GM21619 (cell line): ENCODE measurements around the gene RPL22.
A peak's percentile ranks its signal among the peaks of the same experiment; 100 is the strongest.

ENCODE experiments used
- ATAC-seq: cut with Tn5 transposase; IDR thresholded peaks from one replicate; pipeline ENCODE4 v1.9.1; 2021; ENCODE audit not compliant: unreplicated experiment

Gene RPL22

GRCh38 chr1:6199298-6200187 is at the start of gene RPL22:
RPL22 (minus strand) TSS chr1:6199595; CDS start chr1:6199573, 22 bp downstream.
- peak; percentile 93 for ATAC-seq

DNA sequence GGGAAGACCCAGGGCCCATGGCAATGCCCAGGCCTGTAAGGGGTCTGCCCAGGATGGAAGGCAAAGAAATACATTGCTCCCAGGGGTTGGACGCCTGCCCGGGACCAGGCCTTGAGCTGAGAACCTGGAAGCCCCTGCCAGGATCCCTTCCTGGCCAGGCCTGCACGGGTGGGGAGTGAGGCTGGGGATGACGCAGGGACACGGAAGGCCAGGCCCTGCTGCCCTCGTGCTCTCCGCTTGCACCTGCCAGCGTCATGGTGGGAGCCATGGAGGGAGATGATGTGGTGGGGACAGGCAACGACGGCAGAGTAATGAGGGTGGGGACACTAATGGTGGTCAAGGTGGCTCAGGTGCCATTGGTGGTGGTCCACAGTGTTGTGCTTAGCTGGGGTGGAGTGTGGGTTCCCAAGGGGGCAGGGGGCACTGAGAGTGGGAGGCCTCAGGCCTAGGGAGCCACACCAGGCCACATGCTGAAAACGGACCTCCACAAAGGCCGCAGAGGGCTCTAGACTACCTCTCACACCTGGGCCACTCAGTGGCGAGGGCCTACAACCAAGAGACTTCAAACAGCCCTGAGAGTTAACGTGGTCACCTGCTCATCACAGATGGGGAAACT is 48.9 kb upstream of the RPL22 start:
- no peak for ATAC-seq

GRCh38 chr1:6247651-6248050 is 48.3 kb upstream of the RPL22 start:
- ATAC-seq = no peak

GRCh38 chr1:6246497-6247467 is 47.4 kb upstream of the RPL22 start:
- ATAC-seq = no peak

GRCh38 chr1:6245869-6246496 is 46.6 kb upstream of the RPL22 start:
- no peak for ATAC-seq

DNA sequence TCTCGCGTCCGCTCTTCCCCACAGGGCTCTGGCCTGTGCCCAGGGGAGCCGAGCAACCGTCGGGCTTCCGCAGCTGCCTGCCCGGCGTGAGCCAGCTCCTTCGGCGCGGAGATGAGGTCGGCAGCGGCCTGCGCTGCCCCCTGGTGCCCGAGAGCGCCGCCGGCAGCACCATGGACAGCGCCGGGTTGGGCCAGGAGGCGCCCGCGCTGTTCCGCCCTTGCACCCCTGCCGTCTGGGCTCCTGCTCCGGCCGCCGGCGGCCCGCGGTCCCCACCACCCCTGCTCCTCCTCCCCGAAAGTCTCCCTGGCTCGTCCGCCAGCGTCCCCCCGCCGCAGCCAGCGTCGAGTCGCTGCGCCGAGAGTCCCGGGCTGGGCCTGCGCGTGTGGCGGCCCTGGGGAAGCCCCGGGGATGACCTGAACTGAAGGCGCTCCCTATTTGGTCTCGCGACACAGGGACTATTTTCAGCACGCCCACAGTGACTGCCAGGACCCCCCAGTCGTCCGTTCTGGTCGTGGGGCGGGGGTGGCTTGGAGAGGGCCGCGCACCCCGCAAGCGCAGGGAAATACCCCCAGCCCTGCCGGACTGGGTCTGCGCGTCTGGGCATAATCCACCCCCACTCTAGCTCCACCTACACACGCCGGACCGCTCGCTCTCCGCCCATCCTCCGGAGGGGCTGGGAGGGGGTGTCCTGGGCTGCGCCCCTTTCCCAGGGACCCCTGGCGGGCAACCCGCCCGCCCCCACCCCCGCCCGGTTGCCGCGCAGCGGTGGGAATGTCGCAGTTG is 45.9 kb upstream of the RPL22 start:
- ATAC-seq = peak; percentile 51

- ATAC-seq = no peak
Observed at GRCh38 chr1:6244401-6245049, 45.1 kb upstream of the RPL22 start.

GRCh38 chr1:6243993-6244392 is 44.6 kb upstream of the RPL22 start, which contains the start of gene HES3:
HES3 (plus strand) TSS chr1:6244179; CDS start chr1:6244366, 187 bp downstream.
- no peak for ATAC-seq

DNA sequence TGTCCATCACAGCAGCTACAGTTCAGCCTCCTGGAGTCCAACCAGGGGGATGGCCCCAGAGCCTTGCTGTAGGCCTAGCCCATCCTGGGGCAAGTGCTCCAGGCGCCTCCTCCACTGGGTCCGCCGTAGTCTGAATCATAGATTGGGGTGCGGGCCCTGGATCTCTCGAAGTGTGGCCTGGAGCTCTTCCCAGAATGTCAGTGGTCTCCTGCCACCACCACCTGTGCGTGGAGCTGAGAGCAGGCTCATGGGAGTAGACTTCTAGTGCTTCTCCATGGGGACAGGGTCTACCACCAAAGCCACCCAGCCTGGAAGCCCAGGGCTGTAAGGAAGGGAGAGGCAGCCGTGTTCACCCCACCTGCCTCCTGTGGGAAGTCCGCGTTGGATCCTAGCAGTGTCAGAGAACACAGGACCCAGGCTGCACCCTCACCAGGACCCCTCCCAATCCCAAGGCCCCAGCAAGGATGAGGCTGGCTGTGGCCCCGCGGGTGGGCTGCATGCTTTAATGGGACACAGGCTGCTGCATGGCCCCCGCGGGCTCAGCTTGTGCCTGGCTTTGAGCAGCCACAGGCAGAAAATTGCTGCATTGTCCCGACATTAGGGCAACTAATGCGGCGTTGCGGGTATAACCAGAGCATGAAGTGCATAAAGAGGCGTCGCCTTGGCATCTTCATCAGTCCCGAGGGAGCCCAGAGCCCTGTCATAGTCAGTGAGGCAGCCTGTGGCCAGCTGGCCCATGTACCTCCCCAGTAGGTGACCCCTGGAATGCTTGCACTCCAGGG is 43.8 kb upstream of the RPL22 start:
- ATAC-seq = no peak

DNA sequence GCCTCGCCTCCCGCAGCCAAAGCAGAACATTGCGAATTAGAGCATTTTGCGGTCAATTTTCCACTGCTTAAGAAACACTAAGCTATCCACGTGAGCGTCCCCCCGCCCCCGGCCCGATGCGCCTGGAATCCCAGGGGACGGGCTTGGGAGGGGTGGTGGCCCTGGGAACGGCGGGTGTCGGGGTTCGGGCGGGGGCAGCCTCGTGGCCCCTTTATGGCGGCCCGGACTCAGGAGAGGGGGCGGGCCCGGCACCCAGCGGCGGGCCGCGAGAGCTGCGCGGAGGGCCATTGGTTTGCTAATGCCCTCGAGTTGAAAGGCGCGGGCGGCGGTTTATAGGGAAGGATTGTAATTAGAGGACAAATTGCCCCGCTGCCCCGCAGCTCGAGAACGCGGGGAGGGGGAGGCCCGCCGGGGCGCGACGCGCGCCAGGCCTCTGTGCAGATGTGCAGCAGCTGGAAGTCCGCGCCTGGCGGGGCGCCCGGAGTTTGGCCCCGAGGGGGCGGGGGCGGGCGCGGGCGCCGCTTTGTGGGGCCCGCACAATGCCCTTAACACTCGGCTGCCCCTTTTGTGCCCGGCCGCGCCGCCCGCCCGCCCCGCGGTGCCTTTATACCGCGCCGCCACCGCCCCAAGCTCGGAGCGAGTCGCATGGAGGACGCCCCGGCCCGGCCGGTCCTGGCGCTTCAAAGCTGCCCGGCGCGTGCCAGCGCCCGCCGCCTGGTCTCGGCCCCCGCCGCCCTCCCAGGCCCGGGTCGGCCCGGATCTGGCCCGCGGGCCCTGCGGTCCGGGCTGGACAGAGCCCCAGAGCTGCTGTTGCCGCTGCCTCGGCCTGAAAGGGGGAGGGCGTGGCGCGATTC is 42.7 kb upstream of the RPL22 start:
- ATAC-seq = no peak

- ATAC-seq = no peak
Observed at GRCh38 chr1:6241107-6241886, 41.9 kb upstream of the RPL22 start.

DNA sequence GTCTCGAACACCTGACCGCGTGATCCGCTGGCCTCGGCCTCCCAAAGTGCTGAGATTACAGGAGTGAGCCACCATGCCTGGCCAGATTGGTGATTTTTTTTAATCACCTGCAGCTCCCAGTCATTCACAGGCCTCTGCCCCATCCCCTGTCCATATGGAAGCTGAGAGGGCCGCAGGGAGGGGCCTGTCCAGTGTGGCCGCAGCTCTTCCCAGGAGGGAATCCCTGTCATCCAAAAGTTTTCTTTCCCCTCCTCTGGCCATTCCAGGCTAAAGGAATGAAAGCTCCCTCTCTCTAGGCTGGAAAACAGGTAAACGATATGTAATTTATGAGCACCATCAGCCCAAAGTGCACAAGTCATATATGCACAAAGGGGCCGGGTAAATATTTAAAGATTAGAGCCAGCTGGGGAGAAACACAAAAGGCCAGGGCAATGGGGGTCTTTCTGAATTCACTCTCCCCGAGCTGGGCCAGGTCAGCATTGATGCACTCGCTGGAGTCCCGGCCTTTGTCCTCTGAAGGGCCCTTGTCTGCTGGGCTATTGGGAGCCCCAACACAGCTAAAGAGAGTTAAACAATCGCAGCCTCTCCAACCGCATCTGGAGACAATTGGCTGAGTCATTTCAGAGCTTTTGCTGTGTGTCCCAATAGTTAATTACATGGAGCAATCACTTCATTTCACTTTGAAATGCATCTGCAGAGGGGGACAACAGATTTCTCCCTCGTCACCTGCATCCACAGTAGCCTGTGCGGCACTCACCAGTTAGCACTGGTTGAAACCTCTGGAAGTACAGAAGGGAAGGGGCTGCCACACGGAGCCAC is 40.8 kb upstream of the RPL22 start:
- no peak for ATAC-seq

DNA sequence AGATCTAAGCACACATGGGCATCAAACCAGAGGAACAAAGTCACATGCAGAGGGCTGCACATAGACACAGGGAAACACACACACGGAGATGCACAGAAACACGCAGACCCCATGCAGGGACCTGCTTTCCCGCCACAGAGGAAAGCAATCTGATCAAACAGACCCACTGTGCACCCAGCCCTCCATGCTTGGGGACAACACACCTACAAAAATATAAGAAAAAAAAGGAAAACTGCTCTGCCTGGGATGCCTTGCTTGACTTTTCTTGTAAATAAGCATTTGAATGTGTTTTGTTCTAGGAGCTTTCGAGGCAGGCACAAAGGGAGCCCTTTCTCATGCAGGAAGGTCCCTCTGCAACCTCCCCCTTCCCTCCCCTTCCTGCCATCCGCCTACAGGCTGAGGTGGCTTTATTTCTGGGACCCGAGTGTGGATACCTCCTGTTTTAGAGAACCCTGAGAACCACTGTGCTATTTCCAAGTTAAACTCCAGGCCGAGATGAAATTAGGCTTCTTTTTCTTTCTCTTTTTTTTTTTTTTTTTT is 39.9 kb upstream of the RPL22 start:
- ATAC-seq = no peak

- no peak for ATAC-seq
Observed at GRCh38 chr1:6237093-6237492, 37.7 kb upstream of the RPL22 start.

- ATAC-seq = peak; percentile 15
Observed at GRCh38 chr1:6235296-6235677, 35.9 kb upstream of the RPL22 start.
